Heart left ventricle (tissue), 16 donors: ENCODE results near the gene HRH3. TPM values are rescaled to one million over a fixed set of nuclear protein-coding genes. Genes with fewer than 3 reads are reported as not detected.
A peak's percentile ranks its signal among the peaks of the same experiment; 100 is the strongest.

Experiments
- ATAC-seq, 4 donors: fragments of 200-7000 bp; cut with Tn5 transposase; one replicate each; pipeline ENCODE4 v1.9.1; 2020 to 2022; ENCODE audit warnings: moderate library complexity in 4 of 4, mild to moderate bottlenecking in 3 of 4, moderate number of reproducible peaks in 1 of 4
- DNase-seq, 5 donors: peaks; one replicate each; pipeline ENCODE4 v3.0.0-alpha.2; 2020
- H3K27ac ChIP-seq, 12 donors: fragments of 200-600 bp; sonication (generic) in 4 of 12; one replicate each; pipeline versions ENCODE4 v1.5.0 to v1.8.0; 2016 to 2022; ENCODE audit warnings: mild to moderate bottlenecking in 2 of 12
- H3K27me3 ChIP-seq, 9 donors: fragments of 200-600 bp; sonication (generic) in 2 of 9; one replicate each; pipeline versions ENCODE4 v1.5.1 to v1.8.0; 2016 to 2022; ENCODE audit warnings: mild to moderate bottlenecking in 3 of 9
- H3K36me3 ChIP-seq, 9 donors: fragments of 200-600 bp; sonication (generic) in 2 of 9; one replicate each; pipeline versions ENCODE4 v1.5.0 to v1.8.0; 2018 to 2022; ENCODE audit warnings: mild to moderate bottlenecking in 2 of 9
- H3K4me1 ChIP-seq, 12 donors: fragments of 200-600 bp; sonication (generic) in 4 of 12; one replicate each; pipeline versions ENCODE4 v1.5.0 to v1.8.0; 2016 to 2022; ENCODE audit warnings: mild to moderate bottlenecking in 3 of 12
- H3K4me3 ChIP-seq, 12 donors: fragments of 200-600 bp; sonication (generic) in 4 of 12; one replicate each; pipeline versions ENCODE4 v1.5.0 to v1.8.0; 2017 to 2022; ENCODE audit warnings: mild to moderate bottlenecking in 9 of 12, moderate library complexity in 4 of 12
- H3K9me3 ChIP-seq, 12 donors: fragments of 200-600 bp; sonication (generic) in 4 of 12; one replicate each; pipeline versions ENCODE4 v1.5.0 to v1.8.0; 2016 to 2022; ENCODE audit warnings: mild to moderate bottlenecking in 1 of 12
- POLR2A ChIP-seq, 2 donors: fragments of 450-650 bp; IDR thresholded peaks; one replicate each; pipeline ENCODE4 v1.6.1; 2017; ENCODE audit warnings: antibody characterized with exemption in 2 of 2, mild to moderate bottlenecking in 2 of 2, moderate library complexity in 2 of 2
- WGBS, 4 donors: extraction: QIAGEN DNeasy Blood & Tissue Kit in 2 of 4; methylation state at CpG; one replicate each; pipeline versions ENCODE4 v1.1.5 to v1.1.7; 2013 to 2018; 5-methylcytosine and 5-hydroxymethylcytosine counted together
- intact Hi-C, 10 donors: fragments of 100-400 bp; cut with DNase I; formaldehyde crosslinking; loops; one replicate each; pipeline versions ENCODE4 v1.11.1 to v1.14.2; 2022
- polyA plus RNA-seq, 2 donors: library from polyadenylated mRNA; stranded (reverse); fragments of 200-250 nt; gene quantifications; one replicate each; pipeline ENCODE4 v1.2.3, GENCODE V29; 2013
- total RNA-seq, 9 donors: library from RNA; depleted of rRNA in 2 of 9; stranded (reverse); fragments of >200 nt in 2 of 9; fragmentation: NEBNext Ultra II Directional in 3 of 9; extraction: Animal tissue kit (Norgen Biotek cat#: 25700) in 3 of 9; gene quantifications; one replicate each; pipeline versions ENCODE4 v1.1.0 to v1.2.4, GENCODE V29; 2016 to 2023
- TF ChIP-seq, protein P1 (sequence below), 12 donors: fragments of 200-600 bp; sonication (generic) in 4 of 12; IDR thresholded peaks; one replicate each; pipeline versions ENCODE4 v1.5.0 to v1.8.0; 2018 to 2022; ENCODE audit warnings: antibody characterized with exemption in 12 of 12, mild to moderate bottlenecking in 5 of 12
- donor health status: ischemic (EF 13 %, LVEDD 7.1; RV severe dilation, severe dysfunction).
- donor health status: healthy with polysubstance abuse.
- donor health status: DM: no; HTN: yes; CAD: no.
- donor health status: DM: no; HTN: no; CAD: no.
- donor health status: ischemic (EF 25% LVEDD 6.9; RV normal size, moderate dysfunction).
- donor health status: ischemic (EF 25% LVEDD 5.7; RV mildly dilated, moderate dysfunction).
- donor health status: healthy.
- donor health status: DM: yes; HTN: yes; CAD: no.
- donor health status: ischemic (EF 35%, LVEDD 5.7; RV mildly dilated, moderate dysfunction).
- donor health status: nonischemic (EF 11% LVEDD 7.7; RV severe dilation, severe dysfunction).
- donor health status: DM: yes; HTN: yes; CAD: no.
- donor health status: PGD.
- donor health status: ischemic (EF 29% LVEDD 5.4; RV normal size, mild dysfunction).
- donor health status: nonischemic (EF 23%, LVEDD 6.1; RV moderate dilation, normal function).

The HRH3 gene
- total and polyA plus RNA-seq, 11 donors: not detected

- Histone ChIP-seq H3K27ac (no peak overlapping the region), H3K4me1 (peaks cover 0 to 29% (median 10%) of the 10 kb centered on the region in 12 donors), H3K9me3 (no peaks in the 10 kb centered on the region), H3K27me3 (peaks cover 42 to 91% (median 68%) of the 10 kb centered on the region in 9 donors), H3K36me3 (no peaks in the 10 kb centered on the region), H3K4me3 (peak overlapping the region in 7 of 12 donors; percentile 24 to 61 (median 40))
- no peak for ATAC-seq
- no peak for TF ChIP-seq POLR2A (IDR thresholded peaks at IDR 0.05)
- TF ChIP-seq, protein P1, sequence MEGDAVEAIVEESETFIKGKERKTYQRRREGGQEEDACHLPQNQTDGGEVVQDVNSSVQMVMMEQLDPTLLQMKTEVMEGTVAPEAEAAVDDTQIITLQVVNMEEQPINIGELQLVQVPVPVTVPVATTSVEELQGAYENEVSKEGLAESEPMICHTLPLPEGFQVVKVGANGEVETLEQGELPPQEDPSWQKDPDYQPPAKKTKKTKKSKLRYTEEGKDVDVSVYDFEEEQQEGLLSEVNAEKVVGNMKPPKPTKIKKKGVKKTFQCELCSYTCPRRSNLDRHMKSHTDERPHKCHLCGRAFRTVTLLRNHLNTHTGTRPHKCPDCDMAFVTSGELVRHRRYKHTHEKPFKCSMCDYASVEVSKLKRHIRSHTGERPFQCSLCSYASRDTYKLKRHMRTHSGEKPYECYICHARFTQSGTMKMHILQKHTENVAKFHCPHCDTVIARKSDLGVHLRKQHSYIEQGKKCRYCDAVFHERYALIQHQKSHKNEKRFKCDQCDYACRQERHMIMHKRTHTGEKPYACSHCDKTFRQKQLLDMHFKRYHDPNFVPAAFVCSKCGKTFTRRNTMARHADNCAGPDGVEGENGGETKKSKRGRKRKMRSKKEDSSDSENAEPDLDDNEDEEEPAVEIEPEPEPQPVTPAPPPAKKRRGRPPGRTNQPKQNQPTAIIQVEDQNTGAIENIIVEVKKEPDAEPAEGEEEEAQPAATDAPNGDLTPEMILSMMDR (IDR thresholded peaks at IDR 0.05): no peak
- 1 to 4% (median 2%) methylated on average over 19 to 84 of the region's 84 CpGs for WGBS, 4 donors
- intact Hi-C loops: no loop called here
- DNase-seq: peak in 1 of 5 donors; percentile 24
Observed at GRCh38 chr20:62219101-62219991, 732 bp downstream of the HRH3 start.

- Histone ChIP-seq H3K36me3 (no peaks in the 10 kb centered on the region), H3K4me3 (no peak overlapping the region), H3K27me3 (peaks cover 41 to 87% (median 63%) of the 10 kb centered on the region in 9 donors), H3K4me1 (peaks cover 0 to 29% (median 10%) of the 10 kb centered on the region in 12 donors), H3K27ac (no peak overlapping the region), H3K9me3 (no peaks in the 10 kb centered on the region)
- ATAC-seq (no peak), DNase-seq (peak in 1 of 5 donors; percentile 17)
- intact Hi-C loops: no loop called here
- TF ChIP-seq POLR2A (IDR thresholded peaks at IDR 0.05): no peak
- TF ChIP-seq, protein P1 (IDR thresholded peaks at IDR 0.05): no peak
- 53 to 61% (median 57%) methylated on average over 20 to 38 of the region's 38 CpGs for WGBS, 4 donors
Observed at GRCh38 chr20:62217913-62218773, 1.9 kb downstream of the HRH3 start.

DNA sequence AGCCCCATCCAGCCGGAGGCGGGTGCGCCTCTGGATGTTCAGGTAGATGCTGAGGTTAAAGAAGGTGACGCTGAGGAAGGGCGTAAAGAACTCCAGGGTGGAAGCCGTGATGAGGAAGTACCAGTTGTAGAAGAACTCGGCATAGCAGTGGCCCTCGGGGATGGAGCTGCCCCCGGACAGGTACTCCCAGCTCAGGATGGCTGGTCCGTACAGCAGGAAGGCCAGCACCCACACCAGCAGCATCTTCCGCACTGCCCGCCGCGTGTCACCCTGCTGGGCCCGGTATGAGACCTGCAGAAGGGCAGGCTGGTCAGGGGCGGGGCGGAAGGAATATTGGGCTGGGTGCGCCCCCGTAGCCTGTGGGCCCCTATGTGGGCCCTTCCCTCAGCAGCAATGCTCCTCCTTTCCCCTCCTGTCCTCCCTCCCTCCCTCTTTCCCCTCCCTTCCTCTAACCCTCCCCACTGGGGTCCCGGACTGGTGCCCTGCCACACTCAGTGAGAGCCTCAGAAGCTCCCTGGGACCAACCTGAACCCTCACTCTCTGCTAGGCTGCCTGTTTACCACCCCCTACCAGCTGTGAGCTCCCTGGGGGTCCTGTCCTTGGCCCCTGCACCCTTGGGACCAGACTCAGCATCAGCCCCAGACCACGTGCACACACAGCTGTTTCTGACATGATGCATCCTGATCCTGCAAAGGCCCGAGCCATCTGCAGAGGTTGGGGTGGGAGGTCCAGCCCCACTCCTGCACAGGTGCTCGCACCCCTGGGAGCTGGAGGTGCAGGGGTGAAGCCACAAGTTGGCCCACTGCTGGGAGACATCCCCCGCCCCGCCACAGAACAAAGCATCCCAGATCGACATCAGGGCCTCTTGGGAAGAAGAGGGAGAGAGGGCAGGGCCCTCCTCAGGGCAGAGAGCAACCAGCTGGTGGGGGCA is 3.2 kb downstream of the HRH3 start:
- intact Hi-C loops: no loop called here
- Histone ChIP-seq H3K4me1 (peaks cover 0 to 29% (median 10%) of the 10 kb centered on the region in 12 donors), H3K27me3 (peaks cover 30 to 78% (median 57%) of the 10 kb centered on the region in 9 donors), H3K4me3 (no peak overlapping the region), H3K36me3 (no peaks in the 10 kb centered on the region), H3K9me3 (no peaks in the 10 kb centered on the region), H3K27ac (no peak overlapping the region)
- ATAC-seq (no peak), DNase-seq (peak in 1 of 5 donors; percentile 20)
- TF ChIP-seq, protein P1 (IDR thresholded peaks at IDR 0.05): no peak
- WGBS, 4 donors: 71 to 75% (median 72%) methylated on average over 14 to 26 of the region's 26 CpGs
